Stimulated activated CD4-positive, alpha-beta T cell treated with anti-CD3 and anti-CD28 coated beads, TNF-alpha, amount 100 ng/mL, for 4 hours (primary cell): Measurements from ENCODE around the gene AGBL5.
"Not testable (repeated sequence)": the region's sequence is repeated elsewhere in the genome, so short reads cannot be mapped to it uniquely, and the experiment has no call there.

Experiments used
- DNase-seq, 3 experiments: peaks; one replicate each; pipeline ENCODE4 v3.0.0-alpha.2; 2020; ENCODE audit warnings: low read depth in 3 of 3

AGBL5 gene

GRCh38 chr2:27118525-27119329, 67.3 kb downstream of the AGBL5 start, which contains the start of gene CGREF1:
Gene CGREF1 (minus strand): TSS chr2:27119128. CDS start chr2:27104366, 14,762 bp downstream.
- peak in 1 of 3 experiments; percentile 26 for DNase-seq

- not testable (repeated sequence) for DNase-seq
These were observed 67.8 kb downstream of the AGBL5 start for GRCh38 chr2:27119330-27119670.
